Measurements from ENCODE around the gene LIPE.

The LIPE gene

DNA sequence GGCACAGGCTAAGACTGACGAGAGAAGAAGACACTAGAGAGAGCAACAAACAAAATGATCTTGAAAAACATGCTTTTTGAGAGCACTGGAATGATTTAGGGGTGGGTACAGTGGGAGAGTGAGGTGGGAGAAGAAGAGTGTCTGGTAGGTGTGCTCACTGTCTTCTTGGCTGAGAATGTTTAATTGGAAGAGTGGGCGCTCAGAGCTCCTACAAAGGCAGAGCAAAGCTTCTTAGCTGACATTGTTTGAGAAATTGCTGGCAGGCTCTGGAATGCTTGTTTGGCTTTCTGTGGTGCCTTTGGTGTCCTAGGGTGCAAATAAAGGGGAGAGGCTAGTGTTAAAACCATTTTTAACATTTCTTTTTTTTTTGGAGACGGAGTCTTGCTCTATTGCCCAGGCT, 1.5 kb upstream of the LIPE start:
- TF ChIP-seq GATA3 (IDR thresholded peaks at IDR 0.05; ENCODE audit: low read depth, low read length) = no peak
- TF ChIP-seq GATA2 (IDR thresholded peaks at IDR 0.05; ENCODE audit: low read depth, low read length) = no peak

GRCh38 chr19:42426643-42427042, 545 bp downstream of the LIPE start:
- TF ChIP-seq GATA3 (IDR thresholded peaks at IDR 0.05; ENCODE audit: low read depth, low read length) (no peak), GATA2 (IDR thresholded peaks at IDR 0.05; ENCODE audit: low read depth, low read length) (no peak)

DNA sequence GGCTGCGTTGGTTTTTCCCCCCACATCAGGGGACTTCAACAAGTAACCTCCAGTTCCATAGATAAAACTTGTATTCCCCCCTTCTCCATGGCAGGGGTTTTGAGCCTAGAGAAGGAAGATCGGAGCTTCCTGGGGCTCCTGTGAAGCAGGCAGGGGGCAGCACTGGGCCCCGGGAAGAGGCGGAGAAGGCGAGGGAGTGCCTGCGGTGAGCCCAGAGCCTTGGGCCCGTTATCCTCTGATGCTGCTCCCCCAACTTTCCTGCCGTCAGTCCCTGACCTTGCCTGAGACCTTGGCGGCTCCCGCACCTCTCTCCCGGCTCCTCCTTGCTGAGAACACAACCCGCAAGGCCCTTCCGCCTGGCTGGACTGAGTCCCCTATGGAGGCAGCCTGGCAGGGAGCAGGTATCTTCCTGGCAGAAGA, 2.5 kb downstream of the LIPE start:
- TF ChIP-seq GATA3 (IDR thresholded peaks at IDR 0.05; ENCODE audit: low read depth, low read length) (no peak), GATA2 (IDR thresholded peaks at IDR 0.05; ENCODE audit: low read depth, low read length) (no peak)

GRCh38 chr19:42424345-42424707, 2.9 kb downstream of the LIPE start:
- TF ChIP-seq GATA2 (IDR thresholded peaks at IDR 0.05; ENCODE audit: low read depth, low read length) (no peak), GATA3 (IDR thresholded peaks at IDR 0.05; ENCODE audit: low read depth, low read length) (no peak)

DNA sequence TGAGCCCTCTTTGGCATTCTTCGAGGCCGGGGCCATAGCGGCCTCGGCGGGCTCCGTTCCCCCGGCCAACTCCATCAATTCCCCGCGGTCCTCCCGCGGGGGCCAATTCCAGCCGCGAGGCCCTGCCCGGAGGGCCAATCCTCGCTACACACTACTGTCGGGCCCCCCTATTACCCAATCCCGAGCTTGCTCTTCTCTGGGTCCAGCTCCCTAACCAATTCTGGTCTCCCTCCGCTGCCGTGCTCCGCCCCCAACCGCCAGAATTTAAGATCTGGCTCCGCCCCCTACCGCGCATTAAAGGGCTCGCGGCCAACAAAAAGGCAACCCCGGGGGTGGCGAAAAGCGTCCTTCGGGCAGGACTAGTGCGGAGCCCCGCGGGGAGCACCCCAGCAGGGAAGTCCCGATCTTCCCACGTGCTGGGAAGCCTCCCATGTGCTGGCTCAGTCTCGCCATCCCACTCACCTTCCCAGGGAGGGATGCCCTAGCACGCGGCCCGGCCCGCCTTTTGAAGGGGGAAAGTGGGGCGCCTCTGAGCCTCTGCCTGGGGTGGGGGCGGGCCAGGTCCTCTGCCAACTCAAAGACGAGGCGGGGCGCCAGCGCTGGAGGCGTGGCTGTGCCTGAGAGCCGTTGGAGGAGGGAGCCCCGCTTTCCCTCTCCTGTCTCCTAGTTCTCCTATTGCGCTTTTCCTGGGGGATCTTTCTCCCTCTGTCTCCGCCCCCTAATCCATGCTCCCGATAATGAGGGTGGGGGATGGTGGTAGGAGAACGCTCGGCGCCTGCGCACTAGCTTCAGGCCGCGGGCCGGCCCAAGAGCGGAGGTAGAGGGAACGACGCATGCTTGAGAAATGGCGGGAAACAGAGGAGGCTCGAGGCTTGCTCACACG, 3.5 kb downstream of the LIPE start:
- TF ChIP-seq GATA3 (IDR thresholded peaks at IDR 0.05; ENCODE audit: low read depth, low read length) (no peak), GATA2 (IDR thresholded peaks at IDR 0.05; ENCODE audit: low read depth, low read length) (no peak)

DNA sequence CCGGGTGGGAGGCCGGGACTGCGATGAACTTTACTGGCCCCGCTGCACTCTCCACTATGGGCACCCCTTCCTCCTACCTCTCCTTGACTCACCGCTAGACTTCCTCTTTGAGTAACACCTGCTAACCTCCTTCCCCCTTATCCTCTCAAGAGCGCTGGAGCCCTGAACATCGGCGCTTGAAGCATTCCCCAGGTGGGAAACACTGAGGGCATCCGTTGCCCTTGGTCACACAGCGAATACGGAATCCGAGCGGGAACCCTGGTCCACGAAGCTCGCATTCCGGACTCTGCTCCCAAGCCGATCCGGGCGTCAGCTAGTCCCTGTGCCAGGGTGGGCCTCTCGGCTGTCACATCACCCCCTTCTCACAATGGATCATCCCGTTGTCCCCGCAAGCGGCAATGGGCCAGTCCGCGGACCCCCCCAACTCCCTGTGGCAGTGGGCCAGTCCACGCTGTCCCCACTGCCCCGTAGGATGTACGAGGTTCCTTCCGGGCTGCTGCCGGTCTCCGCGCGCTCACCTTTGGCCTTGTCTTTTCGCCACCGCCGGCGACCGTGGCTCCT, 4.2 kb downstream of the LIPE start:
- no peak for TF ChIP-seq GATA3 (IDR thresholded peaks at IDR 0.05; ENCODE audit: low read depth, low read length)
- TF ChIP-seq GATA2 (IDR thresholded peaks at IDR 0.05; ENCODE audit: low read depth, low read length) = no peak

- TF ChIP-seq GATA2 (IDR thresholded peaks at IDR 0.05; ENCODE audit: low read depth, low read length) = no peak
- no peak for TF ChIP-seq GATA3 (IDR thresholded peaks at IDR 0.05; ENCODE audit: low read depth, low read length)
Measured at GRCh38 chr19:42422092-42422900, 4.9 kb downstream of the LIPE start.

- TF ChIP-seq GATA2 (IDR thresholded peaks at IDR 0.05; ENCODE audit: low read depth, low read length) (no peak), GATA3 (IDR thresholded peaks at IDR 0.05; ENCODE audit: low read depth, low read length) (no peak)
Measured at GRCh38 chr19:42421591-42422031, 5.6 kb downstream of the LIPE start.

- TF ChIP-seq GATA2 (IDR thresholded peaks at IDR 0.05; ENCODE audit: low read depth, low read length) (no peak), GATA3 (IDR thresholded peaks at IDR 0.05; ENCODE audit: low read depth, low read length) (no peak)
Measured at GRCh38 chr19:42421101-42421500, 6.1 kb downstream of the LIPE start.

- TF ChIP-seq GATA3 (IDR thresholded peaks at IDR 0.05; ENCODE audit: low read depth, low read length) = no peak
- TF ChIP-seq GATA2 (IDR thresholded peaks at IDR 0.05; ENCODE audit: low read depth, low read length) = no peak
Measured at GRCh38 chr19:42420055-42420544, 7.1 kb downstream of the LIPE start.

DNA sequence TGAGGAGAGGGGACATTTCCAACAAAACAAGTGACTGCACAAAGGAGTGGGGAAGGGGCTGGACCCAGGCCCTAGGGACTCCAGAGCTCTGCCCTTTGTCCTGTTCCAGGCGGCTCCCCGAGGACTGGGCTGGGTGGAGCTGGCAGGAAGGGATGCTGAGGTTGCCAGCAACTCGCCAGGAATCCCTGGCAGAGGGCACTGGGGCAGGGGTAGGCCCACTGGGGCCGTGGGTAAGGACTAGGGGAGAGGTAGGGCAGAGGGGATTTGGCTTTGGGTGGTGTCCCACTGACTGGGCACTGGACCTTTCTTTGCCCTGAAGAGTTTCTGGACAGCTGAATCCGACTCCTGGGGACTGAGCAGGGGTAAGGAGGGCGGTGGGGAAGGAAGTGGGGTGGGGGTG, 7.9 kb downstream of the LIPE start:
- no peak for TF ChIP-seq GATA2 (IDR thresholded peaks at IDR 0.05; ENCODE audit: low read depth, low read length)
- no peak for TF ChIP-seq GATA3 (IDR thresholded peaks at IDR 0.05; ENCODE audit: low read depth, low read length)

DNA sequence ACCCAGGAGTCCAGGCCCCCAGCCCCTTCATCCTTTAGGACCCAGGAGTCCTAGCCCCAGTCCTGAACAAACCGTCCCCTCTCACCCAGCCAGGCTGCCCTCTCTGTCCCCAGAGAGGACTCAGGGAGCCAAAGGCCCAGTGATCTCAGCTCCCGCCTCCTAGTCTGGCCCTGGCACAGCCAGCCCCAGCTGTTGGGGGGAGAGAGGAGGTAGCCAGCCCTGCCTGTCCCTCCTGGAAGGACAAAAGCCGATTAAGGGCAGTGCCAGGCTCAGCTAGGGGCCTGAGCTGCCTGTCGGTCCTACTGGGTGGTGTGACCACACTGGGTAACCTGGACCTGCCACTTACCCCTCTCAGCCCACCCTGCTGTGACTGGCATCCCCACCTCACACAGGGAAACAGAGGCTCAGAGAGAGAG, 14.5 kb downstream of the LIPE start:
- TF ChIP-seq GATA2 (IDR thresholded peaks at IDR 0.05; ENCODE audit: low read depth, low read length) = no peak
- TF ChIP-seq GATA3 (IDR thresholded peaks at IDR 0.05; ENCODE audit: low read depth, low read length) = no peak

DNA sequence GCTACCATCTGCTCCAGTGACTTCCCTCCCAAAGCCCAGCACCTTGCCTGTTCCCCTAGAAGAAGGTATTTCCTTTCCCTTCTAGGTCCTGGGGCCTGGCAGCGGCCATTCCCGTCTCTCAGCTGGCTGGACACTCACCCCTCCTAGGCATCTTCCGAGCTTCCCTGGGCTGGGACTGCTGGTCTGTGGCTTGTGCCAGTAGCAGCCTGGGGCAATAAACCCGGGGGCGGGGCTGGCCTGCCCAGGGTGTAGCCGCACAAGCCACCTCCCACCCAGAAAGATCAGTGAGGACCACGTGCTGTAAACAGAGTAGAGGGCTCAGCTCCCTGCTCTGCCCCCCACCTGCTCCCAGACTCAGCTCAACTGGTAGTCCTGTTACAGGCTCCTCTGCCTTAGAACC, 15.0 kb downstream of the LIPE start:
- TF ChIP-seq GATA2 (IDR thresholded peaks at IDR 0.05; ENCODE audit: low read depth, low read length) = no peak
- no peak for TF ChIP-seq GATA3 (IDR thresholded peaks at IDR 0.05; ENCODE audit: low read depth, low read length)

DNA sequence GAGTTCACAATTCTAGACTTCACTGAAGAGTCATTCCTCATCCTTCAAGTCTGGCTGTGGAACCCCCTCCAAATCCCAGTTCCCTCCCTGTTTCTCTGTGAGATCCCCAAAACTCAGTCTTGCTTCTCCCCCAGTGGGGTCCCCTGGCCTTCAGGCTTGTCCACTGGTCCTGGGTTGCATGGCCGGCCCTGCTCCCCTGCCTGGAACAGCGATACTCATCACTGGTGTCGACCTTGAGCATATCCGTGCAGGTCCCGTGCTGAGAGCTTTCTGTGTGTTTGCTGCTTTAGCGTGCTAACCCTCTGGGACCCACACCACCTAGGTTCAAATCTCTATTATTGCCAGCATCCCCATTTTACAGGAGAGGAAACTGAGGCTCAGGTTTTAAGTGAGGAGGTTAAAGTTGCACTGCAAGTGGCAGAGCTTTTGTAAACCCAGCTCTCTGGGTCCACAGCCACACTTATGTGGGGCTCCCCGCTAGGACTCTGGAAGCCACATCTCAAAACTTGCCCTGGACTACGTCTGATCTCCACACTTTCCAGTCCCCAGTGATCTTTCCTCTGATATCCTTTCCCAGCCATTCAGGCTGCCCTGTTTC, 15.5 kb downstream of the LIPE start:
- TF ChIP-seq GATA3 (IDR thresholded peaks at IDR 0.05; ENCODE audit: low read depth, low read length) (no peak), GATA2 (IDR thresholded peaks at IDR 0.05; ENCODE audit: low read depth, low read length) (peak; percentile 29; the same call in 1 of the 2 replicates)

Data from SH-SY5Y (cell line).